ENCODE data around the gene NIP7. TPM values are rescaled to one million over a fixed set of nuclear protein-coding genes. Genes with fewer than 3 reads are reported as not detected.

The NIP7 gene
- total RNA-seq, 1 experiment from 2014 or later: 62.8 TPM

DNA sequence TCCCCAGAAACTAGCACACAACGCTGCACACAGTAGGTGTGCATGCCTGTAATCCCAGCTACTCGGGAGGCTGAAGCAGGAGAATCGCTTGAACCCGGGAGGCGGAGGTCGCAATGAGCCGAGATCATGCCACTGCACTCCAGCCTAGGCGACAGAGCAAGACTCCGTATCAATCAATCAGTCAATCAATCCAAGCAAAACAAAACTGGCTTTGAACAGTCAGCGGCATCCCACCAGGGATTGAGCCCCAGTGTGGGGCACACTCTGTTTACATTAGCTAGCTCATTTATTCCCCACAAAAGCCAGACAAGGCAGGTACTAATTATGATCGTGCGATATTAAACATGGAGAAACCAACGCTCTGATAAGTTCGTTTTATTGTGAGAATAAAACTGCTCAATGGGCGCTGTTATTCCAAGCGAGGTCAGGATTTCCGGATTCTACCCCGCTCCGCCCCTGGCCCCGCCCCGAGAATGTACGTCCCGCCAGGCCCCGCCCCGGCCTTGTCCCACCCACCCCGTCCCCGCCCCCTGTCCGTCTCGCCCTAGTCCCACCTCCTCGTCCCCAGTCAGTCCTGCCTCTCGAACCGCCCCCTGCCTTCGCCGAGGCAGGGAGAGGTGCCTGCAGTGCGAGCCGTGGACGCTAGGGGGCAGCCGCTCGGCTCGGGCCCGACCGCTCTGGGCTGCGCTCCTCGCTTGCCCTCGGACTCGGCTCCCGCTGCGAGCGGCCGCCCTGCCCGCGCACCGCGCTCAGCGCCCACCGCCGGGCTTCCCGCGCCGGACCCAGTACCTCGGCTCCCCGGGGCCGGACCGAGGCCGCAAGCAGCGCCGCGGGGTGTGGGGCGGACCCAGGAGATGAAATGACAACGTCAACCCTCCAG, 28.7 kb upstream of the NIP7 start, which contains the start of gene VPS4A:
Gene VPS4A (plus strand): TSS at position 698 of the 880 bp plus-strand sequence. CDS start 162 bp downstream, at position 860.
- Histone ChIP-seq H3K27ac (ENCODE audit: low read depth, low read length) (peak within 1 kb of the TSS; percentile 85), H3K9me3 (ENCODE audit: control insufficient read depth in 1 of 2, insufficient read depth in 1 of 2, low read depth in 1 of 2, low read length in 2 of 2) (no peaks in the 10 kb centered on the region), H3K9ac (ENCODE audit: low read length) (peak within 1 kb of the TSS; percentile 85), H3K9me2 (ENCODE audit: insufficient read depth) (no peaks in the 10 kb centered on the region), H3K79me2 (ENCODE audit: insufficient read depth, low read length) (peaks cover 44% of the 10 kb centered on the region), H3K36me3 (ENCODE audit: control insufficient read depth in 1 of 2, insufficient read depth in 2 of 2, low read length in 2 of 2) (peaks cover 11 to 14% of the 10 kb centered on the region in 2 experiments; a peak in 3 of 4 replicates), H3K4me2 (ENCODE audit: low read length) (peak within 1 kb of the TSS; percentile 96), H4K20me1 (ENCODE audit: insufficient read depth) (no peaks in the 10 kb centered on the region), H3K4me1 (ENCODE audit: control insufficient read depth in 1 of 2, insufficient read depth in 2 of 2, low read length in 2 of 2) (peaks cover 6 to 14% of the 10 kb centered on the region in 2 experiments), H3K4me3 (replicated peaks in 1 of 2; ENCODE audit: low read depth in 1 of 2, low read length in 2 of 2) (peak within 1 kb of the TSS; percentile 84 to 89), H3K27me3 (ENCODE audit: insufficient read depth, low read length) (no peaks in the 10 kb centered on the region), H2AFZ (ENCODE audit: low read depth, low read length, poor library complexity, severe bottlenecking) (no peak within 1 kb of the TSS)
- ChIA-PET POLR2A (no interaction called here), RAD21 (ENCODE audit: low non-redundant PET in 1 of 2, low total read pairs in 2 of 2, uncharacterized antibody in 2 of 2, unreplicated experiment in 2 of 2) (no interaction called here), CTCF (no interaction called here)
- DNase-seq (ENCODE audit: low read depth, low spot score) (peak; percentile 89), ATAC-seq (peak; percentile 96)
- intact Hi-C loops (cut with micrococcal nuclease): no loop called here
- TSS peak; percentile 67 for BruUV-seq (replicated peaks)
- TF ChIP-seq, protein P1, sequence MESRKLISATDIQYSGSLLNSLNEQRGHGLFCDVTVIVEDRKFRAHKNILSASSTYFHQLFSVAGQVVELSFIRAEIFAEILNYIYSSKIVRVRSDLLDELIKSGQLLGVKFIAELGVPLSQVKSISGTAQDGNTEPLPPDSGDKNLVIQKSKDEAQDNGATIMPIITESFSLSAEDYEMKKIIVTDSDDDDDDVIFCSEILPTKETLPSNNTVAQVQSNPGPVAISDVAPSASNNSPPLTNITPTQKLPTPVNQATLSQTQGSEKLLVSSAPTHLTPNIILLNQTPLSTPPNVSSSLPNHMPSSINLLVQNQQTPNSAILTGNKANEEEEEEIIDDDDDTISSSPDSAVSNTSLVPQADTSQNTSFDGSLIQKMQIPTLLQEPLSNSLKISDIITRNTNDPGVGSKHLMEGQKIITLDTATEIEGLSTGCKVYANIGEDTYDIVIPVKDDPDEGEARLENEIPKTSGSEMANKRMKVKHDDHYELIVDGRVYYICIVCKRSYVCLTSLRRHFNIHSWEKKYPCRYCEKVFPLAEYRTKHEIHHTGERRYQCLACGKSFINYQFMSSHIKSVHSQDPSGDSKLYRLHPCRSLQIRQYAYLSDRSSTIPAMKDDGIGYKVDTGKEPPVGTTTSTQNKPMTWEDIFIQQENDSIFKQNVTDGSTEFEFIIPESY (IDR thresholded peaks at IDR 0.05; ENCODE audit: extremely low read depth, insufficient replicate concordance, low read length): peak; percentile 9
- no peak for TF ChIP-seq ZNF274 (IDR thresholded peaks at IDR 0.05; ENCODE audit: low read depth, low read length)
- no peak; the same call in 1 of the 2 replicates for TF ChIP-seq ELF1 (IDR thresholded peaks at IDR 0.05; ENCODE audit: borderline replicate concordance, low read depth)
- TF ChIP-seq, protein P2, sequence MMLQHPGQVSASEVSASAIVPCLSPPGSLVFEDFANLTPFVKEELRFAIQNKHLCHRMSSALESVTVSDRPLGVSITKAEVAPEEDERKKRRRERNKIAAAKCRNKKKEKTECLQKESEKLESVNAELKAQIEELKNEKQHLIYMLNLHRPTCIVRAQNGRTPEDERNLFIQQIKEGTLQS (IDR thresholded peaks at IDR 0.05): no peak
- TF ChIP-seq JUND (IDR thresholded peaks at IDR 0.05): no peak
- peak; percentile 53 for TF ChIP-seq POLR2A (IDR thresholded peaks at IDR 0.05; ENCODE audit: borderline replicate concordance, extremely low read depth, insufficient read depth, insufficient read length)
- TF ChIP-seq SIN3A (IDR thresholded peaks at IDR 0.05; ENCODE audit: low read depth): no peak; the same call in 1 of the 2 replicates
- TF ChIP-seq CEBPB (IDR thresholded peaks at IDR 0.05; ENCODE audit: low read depth): no peak
- no peak for TF ChIP-seq TCF7L2 (IDR thresholded peaks at IDR 0.05; ENCODE audit: borderline replicate concordance, extremely low read depth, insufficient read depth, insufficient read length)
- TF ChIP-seq, protein P3, sequence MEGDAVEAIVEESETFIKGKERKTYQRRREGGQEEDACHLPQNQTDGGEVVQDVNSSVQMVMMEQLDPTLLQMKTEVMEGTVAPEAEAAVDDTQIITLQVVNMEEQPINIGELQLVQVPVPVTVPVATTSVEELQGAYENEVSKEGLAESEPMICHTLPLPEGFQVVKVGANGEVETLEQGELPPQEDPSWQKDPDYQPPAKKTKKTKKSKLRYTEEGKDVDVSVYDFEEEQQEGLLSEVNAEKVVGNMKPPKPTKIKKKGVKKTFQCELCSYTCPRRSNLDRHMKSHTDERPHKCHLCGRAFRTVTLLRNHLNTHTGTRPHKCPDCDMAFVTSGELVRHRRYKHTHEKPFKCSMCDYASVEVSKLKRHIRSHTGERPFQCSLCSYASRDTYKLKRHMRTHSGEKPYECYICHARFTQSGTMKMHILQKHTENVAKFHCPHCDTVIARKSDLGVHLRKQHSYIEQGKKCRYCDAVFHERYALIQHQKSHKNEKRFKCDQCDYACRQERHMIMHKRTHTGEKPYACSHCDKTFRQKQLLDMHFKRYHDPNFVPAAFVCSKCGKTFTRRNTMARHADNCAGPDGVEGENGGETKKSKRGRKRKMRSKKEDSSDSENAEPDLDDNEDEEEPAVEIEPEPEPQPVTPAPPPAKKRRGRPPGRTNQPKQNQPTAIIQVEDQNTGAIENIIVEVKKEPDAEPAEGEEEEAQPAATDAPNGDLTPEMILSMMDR (IDR thresholded peaks at IDR 0.05 in 2 of 3, conservative IDR thresholded peaks at IDR 0.05 in 1 of 3; ENCODE audit: borderline replicate concordance in 1 of 3, insufficient read depth in 1 of 3, low read depth in 2 of 3, low read length in 2 of 3): peak; percentile 58 to 87 (median 65)
- peak; percentile 79 for TF ChIP-seq POLR2AphosphoS5 (IDR thresholded peaks at IDR 0.05; ENCODE audit: low read depth, low read length)
- TF ChIP-seq, protein P4, sequence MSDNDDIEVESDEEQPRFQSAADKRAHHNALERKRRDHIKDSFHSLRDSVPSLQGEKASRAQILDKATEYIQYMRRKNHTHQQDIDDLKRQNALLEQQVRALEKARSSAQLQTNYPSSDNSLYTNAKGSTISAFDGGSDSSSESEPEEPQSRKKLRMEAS (IDR thresholded peaks at IDR 0.05): no peak
- TF ChIP-seq FOSL1 (IDR thresholded peaks at IDR 0.05; ENCODE audit: low read depth): no peak
- TF ChIP-seq ZFX (IDR thresholded peaks at IDR 0.05): no peak
- TF ChIP-seq YY1 (IDR thresholded peaks at IDR 0.05; ENCODE audit: extremely low read depth, insufficient replicate concordance, low read depth, low read length): peak; percentile 53
- TF ChIP-seq, protein P5, sequence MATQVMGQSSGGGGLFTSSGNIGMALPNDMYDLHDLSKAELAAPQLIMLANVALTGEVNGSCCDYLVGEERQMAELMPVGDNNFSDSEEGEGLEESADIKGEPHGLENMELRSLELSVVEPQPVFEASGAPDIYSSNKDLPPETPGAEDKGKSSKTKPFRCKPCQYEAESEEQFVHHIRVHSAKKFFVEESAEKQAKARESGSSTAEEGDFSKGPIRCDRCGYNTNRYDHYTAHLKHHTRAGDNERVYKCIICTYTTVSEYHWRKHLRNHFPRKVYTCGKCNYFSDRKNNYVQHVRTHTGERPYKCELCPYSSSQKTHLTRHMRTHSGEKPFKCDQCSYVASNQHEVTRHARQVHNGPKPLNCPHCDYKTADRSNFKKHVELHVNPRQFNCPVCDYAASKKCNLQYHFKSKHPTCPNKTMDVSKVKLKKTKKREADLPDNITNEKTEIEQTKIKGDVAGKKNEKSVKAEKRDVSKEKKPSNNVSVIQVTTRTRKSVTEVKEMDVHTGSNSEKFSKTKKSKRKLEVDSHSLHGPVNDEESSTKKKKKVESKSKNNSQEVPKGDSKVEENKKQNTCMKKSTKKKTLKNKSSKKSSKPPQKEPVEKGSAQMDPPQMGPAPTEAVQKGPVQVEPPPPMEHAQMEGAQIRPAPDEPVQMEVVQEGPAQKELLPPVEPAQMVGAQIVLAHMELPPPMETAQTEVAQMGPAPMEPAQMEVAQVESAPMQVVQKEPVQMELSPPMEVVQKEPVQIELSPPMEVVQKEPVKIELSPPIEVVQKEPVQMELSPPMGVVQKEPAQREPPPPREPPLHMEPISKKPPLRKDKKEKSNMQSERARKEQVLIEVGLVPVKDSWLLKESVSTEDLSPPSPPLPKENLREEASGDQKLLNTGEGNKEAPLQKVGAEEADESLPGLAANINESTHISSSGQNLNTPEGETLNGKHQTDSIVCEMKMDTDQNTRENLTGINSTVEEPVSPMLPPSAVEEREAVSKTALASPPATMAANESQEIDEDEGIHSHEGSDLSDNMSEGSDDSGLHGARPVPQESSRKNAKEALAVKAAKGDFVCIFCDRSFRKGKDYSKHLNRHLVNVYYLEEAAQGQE (IDR thresholded peaks at IDR 0.05; ENCODE audit: low read depth): no peak
- TF ChIP-seq EGR1 (IDR thresholded peaks at IDR 0.05; ENCODE audit: low read depth): no peak
- TF ChIP-seq EZH2phosphoT487 (IDR thresholded peaks at IDR 0.05; ENCODE audit: borderline replicate concordance): no peak

Data from HCT116 (cell line).